Keratinocyte (primary cell): ENCODE measurements around the gene ATG4D. TPM values are rescaled to one million over a fixed set of nuclear protein-coding genes. Genes with fewer than 3 reads are reported as not detected.

ENCODE experiments used
- DNase-seq: peaks from one replicate; pipeline ENCODE4 v3.0.0-alpha.2; 2011; ENCODE audit warnings: low read depth, missing footprints, low spot score
- FAIRE-seq: peaks from 2 replicates; lab custom pipeline; 2011; peaks lifted over from hg19 to GRCh38; lab: Jason Lieb, UNC
- H2AFZ ChIP-seq: 2 replicates; pipeline ENCODE4 v1.6.0; 2012; ENCODE audit warnings: low read length, control low read depth, inconsistent platforms; ENCODE audit not compliant: control insufficient read depth
- H3K27ac ChIP-seq: 2 replicates; pipeline ENCODE4 v1.5.1; 2011; ENCODE audit warnings: low read length; ENCODE audit not compliant: control insufficient read depth, insufficient read depth
- H3K27me3 ChIP-seq: 3 replicates; pipeline ENCODE4 v1.6.0; 2011; ENCODE audit warnings: low read length; ENCODE audit not compliant: control insufficient read depth, insufficient read depth; ENCODE audit errors: extremely low read depth
- H3K36me3 ChIP-seq, 2 experiments: 2 replicates in 1 of 2; 3 replicates in 1 of 2; pipeline ENCODE4 v1.5.1; 2011; ENCODE audit warnings: low read length in 2 of 2, mild to moderate bottlenecking in 1 of 2; ENCODE audit not compliant: control insufficient read depth in 2 of 2, insufficient read depth in 2 of 2; ENCODE audit errors: extremely low read depth in 1 of 2
- H3K4me1 ChIP-seq: 3 replicates; pipeline ENCODE4 v1.5.1; 2011; ENCODE audit warnings: low read length; ENCODE audit not compliant: control insufficient read depth, insufficient read depth; ENCODE audit errors: extremely low read depth
- H3K4me2 ChIP-seq: 3 replicates; pipeline ENCODE4 v1.6.0; 2011; ENCODE audit warnings: low read depth, low read length; ENCODE audit not compliant: control insufficient read depth, insufficient read depth; ENCODE audit errors: extremely low read depth
- H3K4me3 ChIP-seq, 3 experiments: fragments of 200-600 bp in 1 of 3; sonication (generic) in 1 of 3; 2 replicates in 2 of 3; 3 replicates in 1 of 3; pipeline ENCODE4 v1.5.1; 2011 to 2016; ENCODE audit warnings: low read length in 3 of 3, mild to moderate bottlenecking in 3 of 3, control low read depth in 2 of 3, inconsistent platforms in 1 of 3, low read depth in 1 of 3, mixed read lengths in 1 of 3, mixed run types in 1 of 3, moderate library complexity in 1 of 3; ENCODE audit not compliant: control insufficient read depth in 2 of 3, insufficient read depth in 2 of 3; ENCODE audit errors: extremely low read depth in 1 of 3
- H3K79me2 ChIP-seq: 2 replicates; pipeline ENCODE4 v1.6.0; 2012; ENCODE audit warnings: low read length; ENCODE audit not compliant: control insufficient read depth, insufficient read depth
- H3K9ac ChIP-seq: 3 replicates; pipeline ENCODE4 v1.6.0; 2011; ENCODE audit warnings: low read length; ENCODE audit not compliant: control insufficient read depth, insufficient read depth; ENCODE audit errors: extremely low read depth
- H3K9me1 ChIP-seq: 3 replicates; pipeline ENCODE4 v1.6.0; 2011; ENCODE audit warnings: low read length; ENCODE audit not compliant: control insufficient read depth, insufficient read depth; ENCODE audit errors: extremely low read depth
- H3K9me3 ChIP-seq: 2 replicates; pipeline ENCODE4 v1.5.1; 2012; ENCODE audit warnings: low read depth, low read length; ENCODE audit not compliant: control insufficient read depth
- H4K20me1 ChIP-seq: 3 replicates; pipeline ENCODE4 v1.6.0; 2011; ENCODE audit warnings: low read length; ENCODE audit not compliant: control insufficient read depth, insufficient read depth; ENCODE audit errors: extremely low read depth
- CTCF ChIP-seq, 3 experiments: IDR thresholded peaks in 1 of 3; conservative IDR thresholded peaks in 1 of 3; optimal IDR thresholded peaks in 1 of 3; 2 replicates in 2 of 3; 3 replicates in 1 of 3; pipeline versions ENCODE3 to v1.5.1; 2011; ENCODE audit warnings: low read length in 3 of 3, mild to moderate bottlenecking in 3 of 3, moderate library complexity in 2 of 3, control low read depth in 1 of 3, inconsistent platforms in 1 of 3; ENCODE audit not compliant: insufficient read depth in 2 of 3; ENCODE audit errors: extremely low read depth in 1 of 3
- EZH2 ChIP-seq: IDR thresholded peaks from one replicate; pipeline ENCODE4 v1.6.1; 2012; ENCODE audit warnings: inconsistent platforms, mild to moderate bottlenecking, low read length, moderate library complexity
- dilution Hi-C: fragments of 300-500 bp; cut with MboI; formaldehyde crosslinking; loops from one replicate; pipeline ENCODE4 v1.7.0; 2020; ENCODE audit warnings: low sequenced_read_pairs; ENCODE audit not compliant: extremely low pct_ligation_motif_present
- polyA plus RNA-seq, 5 experiments: library from polyadenylated mRNA; depleted of rRNA in 3 of 5; stranded (reverse) in 3 of 5; stranded (forward) in 1 of 5; unstranded in 1 of 5; fragments of >200 nt; gene quantifications; 1 replicate in 1 of 5; 2 replicates in 3 of 5; 3 replicates in 1 of 5; pipeline versions ENCODE4 v1.2.1 to v1.2.3, GENCODE V29; 2011 to 2012; ENCODE audit warnings: missing spikeins in 2 of 5, low read depth in 1 of 5, low replicate concordance in 1 of 5

The ATG4D gene
- polyA plus RNA-seq, 1 donor (not counting 4 experiments of a cell fraction or from before 2014, with no cell fraction given): 12.6 TPM

GRCh38 chr19:10543059-10543419, 665 bp upstream of the ATG4D start:
- Histone ChIP-seq H3K4me3 (peak overlapping the region; percentile 61 to 86 (median 68)), H3K4me1 (peaks cover 9% of the 10 kb centered on the region), H3K36me3 (peaks cover 5 to 9% of the 10 kb centered on the region in 2 experiments), H3K9me3 (no peaks in the 10 kb centered on the region), H4K20me1 (no peaks in the 10 kb centered on the region), H3K79me2 (peaks cover 10% of the 10 kb centered on the region), H2AFZ (no peak overlapping the region), H3K27me3 (no peaks in the 10 kb centered on the region), H3K27ac (no peak overlapping the region), H3K4me2 (peak overlapping the region; percentile 56), H3K9me1 (no peaks in the 10 kb centered on the region), H3K9ac (no peak overlapping the region)
- TF ChIP-seq EZH2 (no peak), CTCF (optimal IDR thresholded peaks at IDR 0.05 in 1 of 3, IDR thresholded peaks at IDR 0.05 in 1 of 3, conservative IDR thresholded peaks at IDR 0.05 in 1 of 3; ENCODE audit: extremely low read depth in 1 of 3, insufficient read depth in 2 of 3, low read length in 3 of 3) (no peak)
- FAIRE-seq (no peak), DNase-seq (no peak)
- dilution Hi-C loops: no loop called here

GRCh38 chr19:10544242-10544752, 593 bp downstream of the ATG4D start:
- Histone ChIP-seq H3K9ac (peak overlapping the region; percentile 82), H3K79me2 (peaks cover 10% of the 10 kb centered on the region), H3K9me3 (no peaks in the 10 kb centered on the region), H2AFZ (peak overlapping the region; percentile 52), H3K4me1 (peaks cover 9% of the 10 kb centered on the region), H3K27me3 (no peaks in the 10 kb centered on the region), H3K4me3 (peak overlapping the region; percentile 61 to 86 (median 68)), H3K4me2 (peak overlapping the region; percentile 61), H3K27ac (peak overlapping the region; percentile 43), H4K20me1 (no peaks in the 10 kb centered on the region), H3K9me1 (no peaks in the 10 kb centered on the region), H3K36me3 (peaks cover 9 to 10% of the 10 kb centered on the region in 2 experiments)
- TF ChIP-seq CTCF (optimal IDR thresholded peaks at IDR 0.05 in 1 of 3, IDR thresholded peaks at IDR 0.05 in 1 of 3, conservative IDR thresholded peaks at IDR 0.05 in 1 of 3; ENCODE audit: extremely low read depth in 1 of 3, insufficient read depth in 2 of 3, low read length in 3 of 3) (no peak), EZH2 (no peak)
- dilution Hi-C loops: no loop called here
- DNase-seq: no peak
- no peak for FAIRE-seq
